HuH-7 (cell line): ENCODE data around the gene MAGEA3.
"Not testable (repeated sequence)": the region's sequence is repeated elsewhere in the genome, so short reads cannot be mapped to it uniquely, and the experiment has no call there.

Experiments
- DNase-seq: peaks from one replicate; pipeline ENCODE4 v3.0.0; 2011; ENCODE audit warnings: low spot score

Gene MAGEA3

GRCh38 chrX:152697952-152698931 is at the start of gene MAGEA3:
Gene MAGEA3, plus strand, starts transcription at chrX:152698794. Its CDS starts 2,039 bp downstream, at chrX:152700833.
- not testable (repeated sequence) for DNase-seq

- no peak for DNase-seq
These were observed 46.5 kb upstream of the MAGEA3 start for GRCh38 chrX:152652060-152652459.

- no peak for DNase-seq
These were observed 46.1 kb upstream of the MAGEA3 start for GRCh38 chrX:152652467-152652866.

- no peak for DNase-seq
These were observed 42.5 kb upstream of the MAGEA3 start for GRCh38 chrX:152656087-152656486.

GRCh38 chrX:152656890-152657289 is 41.7 kb upstream of the MAGEA3 start:
- DNase-seq, result no peak

GRCh38 chrX:152658302-152658701 is 40.3 kb upstream of the MAGEA3 start:
- no peak for DNase-seq

- DNase-seq, result no peak
These were observed 35.5 kb upstream of the MAGEA3 start for GRCh38 chrX:152663086-152663485.

- DNase-seq, result no peak
These were observed 24.5 kb upstream of the MAGEA3 start for GRCh38 chrX:152674135-152674534.

GRCh38 chrX:152674652-152675051 is 23.9 kb upstream of the MAGEA3 start:
- DNase-seq, result not testable (repeated sequence)

GRCh38 chrX:152681012-152681411 is 17.6 kb upstream of the MAGEA3 start:
- DNase-seq, result not testable (repeated sequence)

- not testable (repeated sequence) for DNase-seq
These were observed 1.8 kb downstream of the MAGEA3 start for GRCh38 chrX:152700390-152700789.

- not testable (repeated sequence) for DNase-seq
These were observed 7.9 kb downstream of the MAGEA3 start for GRCh38 chrX:152706500-152706899.

GRCh38 chrX:152709173-152709572 is 10.6 kb downstream of the MAGEA3 start, which contains the start of gene CSAG2:
Gene CSAG2, minus strand, starts transcription at chrX:152709273. Its CDS starts 161 bp downstream, at chrX:152709112.
- DNase-seq, result not testable (repeated sequence)

GRCh38 chrX:152713195-152713594 is 14.6 kb downstream of the MAGEA3 start:
- not testable (repeated sequence) for DNase-seq

- DNase-seq, result not testable (repeated sequence)
These were observed 15.5 kb downstream of the MAGEA3 start, which contains the start of gene MAGEA2B for GRCh38 chrX:152713815-152714787. Gene MAGEA2B, plus strand, starts transcription at chrX:152714628. Its CDS starts 2,479 bp downstream, at chrX:152717107.

GRCh38 chrX:152725409-152725808 is 26.8 kb downstream of the MAGEA3 start:
- DNase-seq, result no peak

- DNase-seq, result no peak
These were observed 34.8 kb downstream of the MAGEA3 start, which contains the start of the genes CSAG1 and MAGEA12 for GRCh38 chrX:152733261-152733975. Gene CSAG1, minus strand, starts transcription at chrX:152733721. Its CDS starts 1,261 bp downstream, at chrX:152732460. Gene MAGEA12, plus strand, starts transcription at chrX:152733757. Its CDS starts 2,405 bp downstream, at chrX:152736162.

- DNase-seq, result not testable (repeated sequence)
These were observed 35.7 kb downstream of the MAGEA3 start for GRCh38 chrX:152734143-152734858.

GRCh38 chrX:152735101-152735500 is 36.5 kb downstream of the MAGEA3 start:
- DNase-seq, result no peak

GRCh38 chrX:152735860-152736511 is 37.4 kb downstream of the MAGEA3 start:
- no peak for DNase-seq
